Progenitor cell of endocrine pancreas (in vitro differentiated cells): ENCODE results near the gene RHNO1. TPM values are rescaled to one million over a fixed set of nuclear protein-coding genes. Genes with fewer than 3 reads are reported as not detected.

Source experiments
- DNase-seq: peaks from one replicate; pipeline ENCODE4 v3.0.0; 2021; ENCODE audit warnings: low spot score; ENCODE audit not compliant: unreplicated experiment
- H3K27ac Mint-ChIP-seq: 2 replicates; pipeline ENCODE4 v1.8.0; 2021; ENCODE audit warnings: mild to moderate bottlenecking, moderate library complexity, mixed read lengths
- H3K27me3 Mint-ChIP-seq: 2 replicates; pipeline ENCODE4 v1.8.0; 2021; ENCODE audit warnings: mixed read lengths
- H3K36me3 Mint-ChIP-seq: 2 replicates; pipeline ENCODE4 v1.8.0; 2022; ENCODE audit warnings: mixed read lengths; ENCODE audit not compliant: insufficient read depth
- H3K4me1 Mint-ChIP-seq: 2 replicates; pipeline ENCODE4 v1.8.0; 2021; ENCODE audit warnings: low read depth, mixed read lengths
- H3K4me3 Mint-ChIP-seq: 2 replicates; pipeline ENCODE4 v1.8.0; 2021; ENCODE audit warnings: low read depth, mild to moderate bottlenecking, moderate library complexity, mixed read lengths
- H3K9me3 Mint-ChIP-seq: 2 replicates; pipeline ENCODE4 v1.8.0; 2021; ENCODE audit warnings: low read depth, mixed read lengths
- CTCF ChIP-seq: fragments of 200-600 bp; sonication (generic); IDR thresholded peaks from one replicate; pipeline ENCODE4 v1.5.0; 2021; ENCODE audit warnings: antibody characterized with exemption, mild to moderate bottlenecking; ENCODE audit not compliant: unreplicated experiment
- total RNA-seq: library from RNA; stranded (reverse); gene quantifications from 2 replicates; pipeline ENCODE4 v1.2.1, GENCODE V29; 2021

RHNO1 gene
- total RNA-seq, 1 donor from 2014 or later: 57.7 TPM

DNA sequence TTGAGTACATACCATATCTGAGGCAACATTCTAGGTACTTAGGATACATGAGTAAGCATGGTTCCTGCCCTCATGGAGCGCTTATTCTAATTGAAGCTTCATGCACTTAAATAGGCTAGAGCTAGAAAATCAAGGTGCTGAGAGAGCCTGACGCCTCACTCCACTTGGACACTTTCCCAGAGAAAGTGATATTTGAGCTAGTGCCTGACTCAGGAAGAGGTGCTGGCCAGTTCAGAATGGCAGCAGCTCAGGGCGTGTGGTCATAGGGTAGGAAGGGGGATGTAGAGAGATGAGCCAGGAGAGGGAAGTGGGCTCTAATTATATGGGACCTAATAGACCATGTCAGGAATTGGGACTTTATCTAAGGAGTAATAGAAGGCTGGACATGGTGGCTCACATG is 47.0 kb downstream of the RHNO1 start:
- H3K27me3 Mint-ChIP-seq: no peaks in the 10 kb centered on the region
- H3K9me3 Mint-ChIP-seq: no peaks in the 10 kb centered on the region
- no peaks in the 10 kb centered on the region for H3K4me1 Mint-ChIP-seq
- peaks cover 26% of the 10 kb centered on the region for H3K36me3 Mint-ChIP-seq
- no peak for TF ChIP-seq CTCF
- no peak for DNase-seq
- H3K4me3 Mint-ChIP-seq: no peak overlapping the region
- no peak overlapping the region for H3K27ac Mint-ChIP-seq

GRCh38 chr12:2925322-2925995 is 48.4 kb downstream of the RHNO1 start:
- no peak for TF ChIP-seq CTCF
- Mint-ChIP-seq H3K36me3 (peaks cover 30% of the 10 kb centered on the region), H3K4me3 (no peak overlapping the region), H3K27ac (no peak overlapping the region), H3K27me3 (no peaks in the 10 kb centered on the region), H3K9me3 (no peaks in the 10 kb centered on the region), H3K4me1 (no peaks in the 10 kb centered on the region)
- DNase-seq: no peak

DNA sequence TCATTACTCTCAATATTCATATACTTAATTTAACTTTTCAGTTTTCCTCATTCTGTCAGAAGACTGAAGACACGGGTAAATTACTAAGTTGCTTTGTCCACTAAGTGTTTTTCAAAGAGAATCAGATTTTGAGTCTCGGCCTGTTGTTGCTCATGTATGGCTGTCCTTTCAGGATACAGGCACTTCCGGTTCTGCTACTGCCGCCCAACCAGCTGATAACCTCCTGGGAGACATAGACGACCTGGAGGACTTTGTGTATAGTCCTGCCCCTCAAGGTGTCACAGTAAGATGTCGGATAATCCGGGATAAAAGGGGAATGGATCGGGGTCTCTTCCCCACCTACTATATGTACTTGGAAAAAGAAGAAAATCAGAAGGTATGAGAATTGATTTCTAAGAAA is 53.8 kb downstream of the RHNO1 start:
- H3K4me1 Mint-ChIP-seq: no peaks in the 10 kb centered on the region
- H3K27ac Mint-ChIP-seq: no peak overlapping the region
- TF ChIP-seq CTCF: no peak
- H3K36me3 Mint-ChIP-seq: peaks cover 31% of the 10 kb centered on the region
- H3K9me3 Mint-ChIP-seq: no peaks in the 10 kb centered on the region
- H3K27me3 Mint-ChIP-seq: no peaks in the 10 kb centered on the region
- H3K4me3 Mint-ChIP-seq: no peak overlapping the region
- no peak for DNase-seq

DNA sequence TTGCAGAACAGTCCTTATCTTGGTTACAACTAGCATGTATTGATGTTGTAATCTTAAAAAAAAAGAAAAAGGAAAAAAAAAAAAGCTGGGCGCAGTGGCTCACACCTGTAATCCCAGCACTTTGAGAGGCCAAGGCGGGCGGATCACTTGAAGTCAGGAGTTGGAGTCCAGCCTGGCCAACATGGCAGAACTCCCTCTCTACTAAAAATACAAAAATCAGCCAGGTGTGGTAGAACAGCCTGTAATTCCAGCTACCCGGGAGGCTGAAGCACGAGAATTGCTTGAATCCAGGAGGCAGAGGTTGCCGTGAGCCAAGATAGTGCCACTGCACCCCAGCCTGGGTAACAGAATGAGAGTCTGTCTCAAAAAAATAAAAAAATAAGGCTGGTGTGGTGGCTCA is 56.6 kb downstream of the RHNO1 start:
- H3K27ac Mint-ChIP-seq: no peak overlapping the region
- no peak for TF ChIP-seq CTCF
- H3K4me3 Mint-ChIP-seq: no peak overlapping the region
- no peak for DNase-seq
- no peaks in the 10 kb centered on the region for H3K27me3 Mint-ChIP-seq
- H3K4me1 Mint-ChIP-seq: no peaks in the 10 kb centered on the region
- H3K9me3 Mint-ChIP-seq: no peaks in the 10 kb centered on the region
- H3K36me3 Mint-ChIP-seq: peaks cover 34% of the 10 kb centered on the region

- H3K4me1 Mint-ChIP-seq: no peaks in the 10 kb centered on the region
- H3K27me3 Mint-ChIP-seq: no peaks in the 10 kb centered on the region
- TF ChIP-seq CTCF: no peak
- peaks cover 37% of the 10 kb centered on the region for H3K36me3 Mint-ChIP-seq
- no peak overlapping the region for H3K27ac Mint-ChIP-seq
- no peak for DNase-seq
- H3K4me3 Mint-ChIP-seq: no peak overlapping the region
- no peaks in the 10 kb centered on the region for H3K9me3 Mint-ChIP-seq
These were observed 57.3 kb downstream of the RHNO1 start for GRCh38 chr12:2934371-2934770.
